ENCODE data around the gene ABHD16A.

- TF ChIP-seq GATA2 (IDR thresholded peaks at IDR 0.05; ENCODE audit: low read depth, low read length) (no peak), GATA3 (IDR thresholded peaks at IDR 0.05; ENCODE audit: low read depth, low read length) (no peak)
Observed at GRCh38 chr6:31734247-31734820, 31.2 kb upstream of the ABHD16A start.

Measured in SH-SY5Y (cell line).